Measurements from ENCODE around the gene SORCS1. TPM values are rescaled to one million over a fixed set of nuclear protein-coding genes. Genes with fewer than 3 reads are reported as not detected.

SORCS1 gene
- total RNA-seq, 4 donors from 2014 or later = 1.2 to 11.8 (median 6.2) TPM

GRCh38 chr10:106863549-106863948 lies 301.0 kb downstream of the SORCS1 start:
- no peak for TF ChIP-seq POLR2A (IDR thresholded peaks at IDR 0.05)
- TF ChIP-seq CTCF (IDR thresholded peaks at IDR 0.05) = peak in 1 of 6 experiments; percentile 7
- peak in 1 of 2 donors; percentile 20 for DNase-seq
- Histone ChIP-seq H3K9me3 (no peaks in the 10 kb centered on the region), H3K36me3 (no peaks in the 10 kb centered on the region), H3K27me3 (no peaks in the 10 kb centered on the region), H3K4me3 (replicated peaks in 1 of 3) (no peak overlapping the region), H3K4me1 (no peaks in the 10 kb centered on the region), H3K27ac (no peak overlapping the region)
- intact Hi-C loops (cut with DNase I) = no loop called here
- WGBS, 2 donors = 66 to 88% methylated on average over 2 of the region's 2 CpGs

DNA sequence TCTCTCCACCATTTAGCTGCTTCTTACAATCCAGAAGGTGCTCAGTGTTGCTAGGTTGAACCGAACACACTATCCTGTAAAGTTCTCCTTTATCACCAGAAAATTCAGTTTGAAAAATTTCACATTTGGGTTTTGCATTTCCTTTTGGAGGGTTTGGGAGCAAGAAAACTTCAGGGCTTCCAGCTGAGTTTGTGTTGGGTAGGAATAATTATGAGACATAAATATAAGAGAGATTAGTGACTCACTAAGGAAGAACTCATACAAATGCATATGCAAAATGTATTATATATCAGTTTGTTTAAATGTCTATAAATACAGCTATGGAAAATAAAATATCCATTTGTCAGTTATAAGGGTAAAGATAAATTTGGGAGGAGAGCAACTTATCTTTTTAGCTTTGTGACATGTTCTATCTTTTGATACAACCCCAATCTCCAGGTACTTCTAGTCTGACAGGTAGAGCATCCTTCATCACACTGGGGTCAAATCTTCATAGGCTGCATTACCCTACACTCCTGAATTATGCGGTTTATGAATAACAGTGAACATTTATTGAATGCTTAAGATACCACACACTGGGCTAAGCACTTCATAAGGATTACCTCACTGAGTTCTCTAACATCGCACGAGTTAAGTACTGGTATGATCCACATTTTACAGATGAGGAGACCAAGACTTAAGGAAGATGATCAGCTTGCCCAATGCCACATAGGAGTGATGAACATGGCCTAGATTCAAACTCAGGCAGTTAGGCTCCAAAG lies 304.4 kb downstream of the SORCS1 start:
- no peak overlapping the region for H3K27ac ChIP-seq

DNA sequence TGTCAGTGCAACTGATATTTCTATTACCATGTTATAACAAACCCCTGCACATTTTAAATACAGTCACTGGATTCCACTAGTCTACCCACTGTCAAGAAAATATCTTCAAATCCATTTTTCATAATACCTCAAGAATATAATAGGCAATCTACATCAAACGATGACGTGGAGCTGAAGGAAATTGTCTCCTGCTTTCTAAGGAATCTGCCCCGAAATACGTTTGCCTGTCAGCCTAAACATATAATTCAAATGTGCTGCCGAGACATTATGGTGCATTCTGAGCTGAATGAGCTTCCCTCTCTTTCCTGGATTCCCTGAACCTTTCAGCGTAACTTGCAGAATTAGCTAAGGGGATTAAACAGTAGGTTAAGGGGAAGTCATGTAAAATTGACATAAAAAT lies 306.8 kb downstream of the SORCS1 start:
- WGBS, 2 donors = 90 to 91% methylated on average over 6 of the region's 6 CpGs
- Histone ChIP-seq H3K27ac (no peak overlapping the region), H3K27me3 (no peaks in the 10 kb centered on the region), H3K36me3 (no peaks in the 10 kb centered on the region), H3K4me3 (replicated peaks in 1 of 3) (no peak overlapping the region), H3K9me3 (no peaks in the 10 kb centered on the region), H3K4me1 (no peaks in the 10 kb centered on the region)
- intact Hi-C loops (cut with DNase I) = no loop called here
- no peak for TF ChIP-seq POLR2A (IDR thresholded peaks at IDR 0.05)
- TF ChIP-seq CTCF (IDR thresholded peaks at IDR 0.05) = no peak
- no peak for DNase-seq

More for the DNA sequence above, 304.4 kb downstream of the SORCS1 start:
- H3K36me3 ChIP-seq = no peaks in the 10 kb centered on the region
- no peaks in the 10 kb centered on the region for H3K27me3 ChIP-seq
- intact Hi-C loops (cut with DNase I) = no loop called here
- no peaks in the 10 kb centered on the region for H3K4me1 ChIP-seq
- H3K9me3 ChIP-seq = no peaks in the 10 kb centered on the region
- WGBS, 2 donors = 93 to 94% methylated on average over 4 of the region's 4 CpGs
- no peak for TF ChIP-seq CTCF (IDR thresholded peaks at IDR 0.05)
- TF ChIP-seq POLR2A (IDR thresholded peaks at IDR 0.05) = no peak
- no peak for DNase-seq
- no peak overlapping the region for H3K4me3 ChIP-seq (replicated peaks in 1 of 3)

DNA sequence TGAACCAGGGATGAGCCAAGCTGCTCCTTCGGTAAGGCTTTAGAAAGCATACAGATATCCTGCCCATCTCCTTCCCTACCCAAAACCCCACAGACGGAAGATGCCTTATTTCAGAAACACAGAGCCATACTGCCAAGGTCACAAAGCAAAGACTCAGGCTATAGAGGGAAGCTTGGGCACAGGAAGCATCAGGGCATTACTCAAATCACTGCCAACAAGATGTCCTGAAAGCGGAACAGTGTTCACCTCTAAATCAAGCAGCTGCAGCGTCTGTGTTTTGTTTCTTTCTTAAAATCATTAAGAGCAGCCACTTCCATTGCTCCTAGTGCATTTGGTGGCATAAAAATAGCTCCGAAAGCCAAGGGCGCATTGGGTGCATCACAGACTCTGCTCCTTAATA lies 307.3 kb downstream of the SORCS1 start:
- TF ChIP-seq POLR2A (IDR thresholded peaks at IDR 0.05) (no peak), CTCF (IDR thresholded peaks at IDR 0.05) (no peak)
- H3K4me1 ChIP-seq = no peaks in the 10 kb centered on the region
- no peaks in the 10 kb centered on the region for H3K36me3 ChIP-seq
- no peak for DNase-seq
- intact Hi-C loops (cut with DNase I) = no loop called here
- no peak overlapping the region for H3K4me3 ChIP-seq (replicated peaks in 1 of 3)
- no peak overlapping the region for H3K27ac ChIP-seq
- no peaks in the 10 kb centered on the region for H3K9me3 ChIP-seq
- no peaks in the 10 kb centered on the region for H3K27me3 ChIP-seq
- 85 to 86% methylated on average over 6 of the region's 6 CpGs for WGBS, 2 donors

DNA sequence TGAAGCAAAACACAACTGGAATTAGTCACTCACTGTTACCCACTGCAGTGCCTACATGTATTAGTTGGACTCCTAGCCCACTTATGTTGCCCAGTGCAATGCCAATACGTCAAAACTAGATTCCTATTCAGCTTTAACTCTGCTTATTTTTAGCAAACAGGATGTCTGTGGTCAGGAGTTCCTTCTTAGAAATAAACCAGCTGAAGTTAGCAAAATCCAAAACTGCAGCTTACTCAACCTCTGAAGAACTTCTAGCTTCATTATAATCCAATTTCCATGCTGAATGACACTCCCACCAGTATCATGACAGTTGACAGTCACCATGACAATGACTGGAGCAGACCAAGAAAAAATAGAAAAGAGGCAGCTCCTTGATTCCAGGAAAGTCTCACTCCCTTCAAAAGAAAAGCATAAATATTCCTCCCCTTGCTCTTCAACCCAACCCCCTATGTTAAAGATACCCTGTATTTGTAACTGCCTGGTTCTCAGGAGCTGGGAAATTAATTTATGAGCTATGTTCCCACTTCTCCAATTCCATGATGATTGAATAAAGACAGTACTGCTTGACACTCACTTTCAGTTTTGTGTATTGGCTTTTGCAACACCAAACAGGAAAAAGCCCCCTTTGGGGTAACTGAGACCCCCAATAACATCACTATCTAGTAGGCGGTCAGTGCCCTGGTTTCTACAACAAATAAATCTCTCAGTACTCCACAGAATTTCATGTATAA lies 327.4 kb downstream of the SORCS1 start:
- intact Hi-C loops (cut with DNase I) = no loop called here
- Histone ChIP-seq H3K27me3 (no peaks in the 10 kb centered on the region), H3K9me3 (no peaks in the 10 kb centered on the region), H3K36me3 (no peaks in the 10 kb centered on the region), H3K4me3 (replicated peaks in 1 of 3) (no peak overlapping the region), H3K4me1 (no peaks in the 10 kb centered on the region), H3K27ac (no peak overlapping the region)
- 72 to 75% methylated on average over 2 of the region's 2 CpGs for WGBS, 2 donors
- DNase-seq = no peak
- no peak for TF ChIP-seq POLR2A (IDR thresholded peaks at IDR 0.05)
- no peak for TF ChIP-seq CTCF (IDR thresholded peaks at IDR 0.05)

Measured in thyroid gland (tissue), 4 donors.